LNCAP (cell line): ENCODE results near the gene RNF208.

ENCODE experiments used
- TF ChIP-seq, protein P1 (sequence below): fragments of 450-650 bp; IDR thresholded peaks from 2 replicates; pipeline ENCODE4 v1.5.1; 2017; ENCODE audit warnings: mild to moderate bottlenecking

Gene RNF208

DNA sequence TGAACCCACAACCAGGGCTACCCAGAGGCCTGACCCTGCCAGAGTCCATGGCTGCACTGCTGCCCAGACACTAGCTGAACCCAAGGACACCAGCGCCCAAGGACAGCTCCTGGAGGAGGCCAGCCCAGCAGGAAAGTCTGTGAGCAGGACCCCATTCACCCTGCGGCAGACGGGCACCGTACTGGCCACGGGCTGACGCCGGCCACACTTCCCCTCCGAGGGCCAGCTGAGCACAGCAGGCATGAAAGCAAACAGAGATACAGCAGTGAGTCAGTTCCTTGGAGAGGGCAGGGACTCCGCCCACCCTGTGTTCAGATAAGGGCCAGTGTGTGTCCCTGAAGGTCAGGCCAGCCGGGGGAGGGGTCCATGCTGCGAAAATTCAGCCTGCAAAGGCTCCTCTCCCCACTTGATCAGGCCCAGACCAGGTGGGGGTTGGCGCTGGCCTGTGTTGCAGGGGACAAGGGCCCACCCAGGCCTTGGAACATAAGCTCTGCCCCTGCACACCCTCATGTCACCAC lies 3.2 kb downstream of the RNF208 start:
- TF ChIP-seq, protein P1, sequence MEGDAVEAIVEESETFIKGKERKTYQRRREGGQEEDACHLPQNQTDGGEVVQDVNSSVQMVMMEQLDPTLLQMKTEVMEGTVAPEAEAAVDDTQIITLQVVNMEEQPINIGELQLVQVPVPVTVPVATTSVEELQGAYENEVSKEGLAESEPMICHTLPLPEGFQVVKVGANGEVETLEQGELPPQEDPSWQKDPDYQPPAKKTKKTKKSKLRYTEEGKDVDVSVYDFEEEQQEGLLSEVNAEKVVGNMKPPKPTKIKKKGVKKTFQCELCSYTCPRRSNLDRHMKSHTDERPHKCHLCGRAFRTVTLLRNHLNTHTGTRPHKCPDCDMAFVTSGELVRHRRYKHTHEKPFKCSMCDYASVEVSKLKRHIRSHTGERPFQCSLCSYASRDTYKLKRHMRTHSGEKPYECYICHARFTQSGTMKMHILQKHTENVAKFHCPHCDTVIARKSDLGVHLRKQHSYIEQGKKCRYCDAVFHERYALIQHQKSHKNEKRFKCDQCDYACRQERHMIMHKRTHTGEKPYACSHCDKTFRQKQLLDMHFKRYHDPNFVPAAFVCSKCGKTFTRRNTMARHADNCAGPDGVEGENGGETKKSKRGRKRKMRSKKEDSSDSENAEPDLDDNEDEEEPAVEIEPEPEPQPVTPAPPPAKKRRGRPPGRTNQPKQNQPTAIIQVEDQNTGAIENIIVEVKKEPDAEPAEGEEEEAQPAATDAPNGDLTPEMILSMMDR, result no peak

GRCh38 chr9:137218212-137218753 lies 3.8 kb downstream of the RNF208 start:
- TF ChIP-seq, protein P1, result no peak

GRCh38 chr9:137217276-137218211 lies 4.5 kb downstream of the RNF208 start:
- TF ChIP-seq, protein P1, result no peak

GRCh38 chr9:137216188-137216965 lies 5.7 kb downstream of the RNF208 start:
- TF ChIP-seq, protein P1, result no peak

- TF ChIP-seq, protein P1, result no peak
These were observed 6.6 kb downstream of the RNF208 start for GRCh38 chr9:137215196-137215986.

GRCh38 chr9:137214620-137215019 lies 7.4 kb downstream of the RNF208 start:
- TF ChIP-seq, protein P1, result no peak
